ENCODE results near the gene PLXDC2.

DNA sequence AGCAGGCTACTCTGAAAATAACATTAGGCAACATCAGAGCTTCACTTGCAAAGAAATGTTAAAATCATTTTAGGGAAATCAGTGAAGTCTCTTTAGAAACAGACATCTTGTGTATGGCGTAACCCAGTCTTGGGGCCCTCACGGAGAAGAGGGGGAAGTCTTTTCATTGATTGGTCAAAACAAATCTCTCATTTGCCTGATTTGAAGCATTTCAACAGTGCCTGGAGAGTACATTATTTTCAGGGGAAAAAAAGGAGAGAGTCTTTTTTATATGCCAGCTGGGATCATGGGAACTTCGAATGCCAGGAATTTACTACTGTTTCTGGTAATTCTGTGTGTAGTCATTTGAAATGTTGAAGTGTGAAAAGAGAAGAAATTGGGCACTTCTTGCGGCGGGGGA is 471.4 kb downstream of the PLXDC2 start:
- TF ChIP-seq, protein P1, sequence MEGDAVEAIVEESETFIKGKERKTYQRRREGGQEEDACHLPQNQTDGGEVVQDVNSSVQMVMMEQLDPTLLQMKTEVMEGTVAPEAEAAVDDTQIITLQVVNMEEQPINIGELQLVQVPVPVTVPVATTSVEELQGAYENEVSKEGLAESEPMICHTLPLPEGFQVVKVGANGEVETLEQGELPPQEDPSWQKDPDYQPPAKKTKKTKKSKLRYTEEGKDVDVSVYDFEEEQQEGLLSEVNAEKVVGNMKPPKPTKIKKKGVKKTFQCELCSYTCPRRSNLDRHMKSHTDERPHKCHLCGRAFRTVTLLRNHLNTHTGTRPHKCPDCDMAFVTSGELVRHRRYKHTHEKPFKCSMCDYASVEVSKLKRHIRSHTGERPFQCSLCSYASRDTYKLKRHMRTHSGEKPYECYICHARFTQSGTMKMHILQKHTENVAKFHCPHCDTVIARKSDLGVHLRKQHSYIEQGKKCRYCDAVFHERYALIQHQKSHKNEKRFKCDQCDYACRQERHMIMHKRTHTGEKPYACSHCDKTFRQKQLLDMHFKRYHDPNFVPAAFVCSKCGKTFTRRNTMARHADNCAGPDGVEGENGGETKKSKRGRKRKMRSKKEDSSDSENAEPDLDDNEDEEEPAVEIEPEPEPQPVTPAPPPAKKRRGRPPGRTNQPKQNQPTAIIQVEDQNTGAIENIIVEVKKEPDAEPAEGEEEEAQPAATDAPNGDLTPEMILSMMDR (IDR thresholded peaks at IDR 0.05): no peak
- no peak for TF ChIP-seq POLR2AphosphoS5 (IDR thresholded peaks at IDR 0.05)
